GM12892 (cell line): ENCODE measurements around the gene TRIM59.
A peak's percentile ranks its signal among the peaks of the same experiment; 100 is the strongest.

Experiments used
- DNase-seq: peaks from one replicate; pipeline ENCODE4 v3.0.0; 2011; ENCODE audit not compliant: insufficient read length
- FAIRE-seq: peaks from 2 replicates; lab custom pipeline; 2011; peaks lifted over from hg19 to GRCh38; lab: Jason Lieb, UNC
- POLR2A ChIP-seq: IDR thresholded peaks from 2 replicates; pipeline ENCODE4 v1.6.1; 2011; ENCODE audit warnings: low read depth, low read length, control low read depth
- POLR2AphosphoS5 ChIP-seq: IDR thresholded peaks from 2 replicates; pipeline ENCODE4 v1.6.1; 2011; ENCODE audit warnings: low read depth, low read length, control low read depth
- TAF1 ChIP-seq: IDR thresholded peaks from 2 replicates; pipeline ENCODE4 v1.6.1; 2011; ENCODE audit warnings: low read depth, mild to moderate bottlenecking, control low read depth, low read length, borderline replicate concordance

Gene TRIM59

GRCh38 chr3:160401291-160402095 lies 48.1 kb downstream of the TRIM59 start:
- no peak for TF ChIP-seq POLR2AphosphoS5
- TF ChIP-seq TAF1, result no peak
- no peak for TF ChIP-seq POLR2A
- no peak for DNase-seq
- no peak for FAIRE-seq

- no peak for TF ChIP-seq POLR2A
- DNase-seq, result peak; percentile 10
- FAIRE-seq, result no peak
These were observed 48.9 kb downstream of the TRIM59 start for GRCh38 chr3:160400702-160401150.

- FAIRE-seq (peak; percentile 21), DNase-seq (no peak)
- TF ChIP-seq POLR2AphosphoS5, result no peak
- no peak for TF ChIP-seq TAF1
- no peak for TF ChIP-seq POLR2A
These were observed 49.4 kb downstream of the TRIM59 start for GRCh38 chr3:160400030-160400701.

- TF ChIP-seq POLR2AphosphoS5, result peak; percentile 83
- peak; percentile 86 for TF ChIP-seq POLR2A
- peak; percentile 36; the same call in 1 of the 2 replicates for TF ChIP-seq TAF1
- FAIRE-seq (peak; percentile 95), DNase-seq (peak; percentile 62)
These were observed 50.2 kb downstream of the TRIM59 start, which contains the start of the genes IFT80 and SMC4 for GRCh38 chr3:160399125-160400029. Gene IFT80, minus strand, starts transcription at chr3:160399225. Its CDS starts 14,625 bp downstream, at chr3:160384600. Gene SMC4, plus strand, starts transcription at chr3:160399650. Its CDS starts 1,177 bp downstream, at chr3:160400827.

- TF ChIP-seq POLR2A, result no peak
- TF ChIP-seq TAF1, result no peak
- TF ChIP-seq POLR2AphosphoS5, result no peak
- no peak for FAIRE-seq
- DNase-seq, result no peak
These were observed 50.8 kb downstream of the TRIM59 start for GRCh38 chr3:160398820-160399124.

GRCh38 chr3:160395297-160395696 lies 54.3 kb downstream of the TRIM59 start:
- no peak for FAIRE-seq
- DNase-seq, result no peak
- no peak for TF ChIP-seq TAF1
- TF ChIP-seq POLR2A, result no peak
- TF ChIP-seq POLR2AphosphoS5, result no peak

- DNase-seq, result no peak
- FAIRE-seq, result no peak
- TF ChIP-seq POLR2A (no peak), POLR2AphosphoS5 (no peak), TAF1 (no peak)
These were observed 55.6 kb downstream of the TRIM59 start for GRCh38 chr3:160394009-160394392.

- DNase-seq, result no peak
- FAIRE-seq, result peak; percentile 85
- TF ChIP-seq POLR2AphosphoS5, result no peak
- no peak for TF ChIP-seq POLR2A
- TF ChIP-seq TAF1, result no peak
These were observed 56.1 kb downstream of the TRIM59 start for GRCh38 chr3:160393346-160394008.

- TF ChIP-seq POLR2AphosphoS5 (no peak), POLR2A (no peak), TAF1 (no peak)
- FAIRE-seq (no peak), DNase-seq (no peak)
These were observed 56.8 kb downstream of the TRIM59 start for GRCh38 chr3:160392798-160393197.

GRCh38 chr3:160390565-160391138 lies 58.9 kb downstream of the TRIM59 start:
- TF ChIP-seq TAF1 (no peak), POLR2A (no peak), POLR2AphosphoS5 (no peak)
- no peak for FAIRE-seq
- no peak for DNase-seq
